Measurements from ENCODE around the gene CHI3L1. TPM values are rescaled to one million over a fixed set of nuclear protein-coding genes. Genes with fewer than 3 reads are reported as not detected.

Gene CHI3L1
- total RNA-seq, 1 donor from 2014 or later: 0.20 TPM

- Histone ChIP-seq H3K9me3 (ENCODE audit: insufficient read depth, low read depth, low read length) (no peaks in the 10 kb centered on the region), H3K4me1 (ENCODE audit: insufficient read depth, low read length) (no peaks in the 10 kb centered on the region), H3K27ac (ENCODE audit: low read depth, low read length) (no peak overlapping the region), H4K20me1 (ENCODE audit: insufficient read depth, low read length) (no peaks in the 10 kb centered on the region), H3K4me3 (ENCODE audit: insufficient read depth, low read depth, low read length) (no peak overlapping the region), H3K4me2 (ENCODE audit: low read length) (no peak overlapping the region), H2AFZ (ENCODE audit: low read depth, low read length) (no peak overlapping the region), H3K79me2 (ENCODE audit: insufficient read depth, low read length) (no peaks in the 10 kb centered on the region), H3K36me3 (ENCODE audit: insufficient read depth, low read length) (no peaks in the 10 kb centered on the region), H3K9ac (ENCODE audit: low read length) (no peak overlapping the region), H3K27me3 (ENCODE audit: insufficient read depth, low read length) (no peaks in the 10 kb centered on the region)
- Mint-ChIP-seq H3K4me3 (ENCODE audit: unreplicated experiment) (no peak overlapping the region), H3K9me3 (ENCODE audit: unreplicated experiment) (peaks cover 2% of the 10 kb centered on the region), H3K27ac (ENCODE audit: unreplicated experiment) (no peak overlapping the region), H3K36me3 (ENCODE audit: low read depth, unreplicated experiment) (no peaks in the 10 kb centered on the region), H3K4me1 (ENCODE audit: low read depth, unreplicated experiment) (peaks cover 8% of the 10 kb centered on the region), H3K27me3 (ENCODE audit: low read depth, unreplicated experiment) (peaks cover 29% of the 10 kb centered on the region)
- TF ChIP-seq EZH2 (IDR thresholded peaks at IDR 0.05; ENCODE audit: insufficient read depth, low read length): no peak
- TF ChIP-seq CTCF (IDR thresholded peaks at IDR 0.05; ENCODE audit: insufficient read depth, low read depth, low read length): no peak
- no peak for DNase-seq (ENCODE audit: low read depth)
- FAIRE-seq: no peak
Measured at GRCh38 chr1:203208181-203208580, 21.7 kb upstream of the CHI3L1 start.

- H3K27ac ChIP-seq (ENCODE audit: low read depth, low read length): no peak overlapping the region
- H3K36me3 ChIP-seq (ENCODE audit: insufficient read depth, low read length): no peaks in the 10 kb centered on the region
- H3K9me3 ChIP-seq (ENCODE audit: insufficient read depth, low read depth, low read length): no peaks in the 10 kb centered on the region
- H3K4me2 ChIP-seq (ENCODE audit: low read length): no peak overlapping the region
- no peak overlapping the region for H3K27ac Mint-ChIP-seq (ENCODE audit: unreplicated experiment)
- DNase-seq (ENCODE audit: low read depth): no peak
- H3K4me3 ChIP-seq (ENCODE audit: insufficient read depth, low read depth, low read length): no peak overlapping the region
- TF ChIP-seq EZH2 (IDR thresholded peaks at IDR 0.05; ENCODE audit: insufficient read depth, low read length) (no peak), CTCF (IDR thresholded peaks at IDR 0.05; ENCODE audit: insufficient read depth, low read depth, low read length) (no peak)
- peaks cover 25% of the 10 kb centered on the region for H3K27me3 Mint-ChIP-seq (ENCODE audit: low read depth, unreplicated experiment)
- no peak overlapping the region for H2AFZ ChIP-seq (ENCODE audit: low read depth, low read length)
- no peaks in the 10 kb centered on the region for H4K20me1 ChIP-seq (ENCODE audit: insufficient read depth, low read length)
- H3K4me1 ChIP-seq (ENCODE audit: insufficient read depth, low read length): no peaks in the 10 kb centered on the region
- no peak for FAIRE-seq
- H3K9me3 Mint-ChIP-seq (ENCODE audit: unreplicated experiment): peaks cover 2% of the 10 kb centered on the region
- peaks cover 10% of the 10 kb centered on the region for H3K4me1 Mint-ChIP-seq (ENCODE audit: low read depth, unreplicated experiment)
- H3K27me3 ChIP-seq (ENCODE audit: insufficient read depth, low read length): no peaks in the 10 kb centered on the region
- H3K4me3 Mint-ChIP-seq (ENCODE audit: unreplicated experiment): no peak overlapping the region
- no peaks in the 10 kb centered on the region for H3K79me2 ChIP-seq (ENCODE audit: insufficient read depth, low read length)
- no peaks in the 10 kb centered on the region for H3K36me3 Mint-ChIP-seq (ENCODE audit: low read depth, unreplicated experiment)
- no peak overlapping the region for H3K9ac ChIP-seq (ENCODE audit: low read length)
Measured at GRCh38 chr1:203207751-203208150, 21.2 kb upstream of the CHI3L1 start.

- Histone ChIP-seq H3K4me3 (ENCODE audit: insufficient read depth, low read depth, low read length) (no peak overlapping the region), H3K9ac (ENCODE audit: low read length) (no peak overlapping the region), H3K79me2 (ENCODE audit: insufficient read depth, low read length) (no peaks in the 10 kb centered on the region), H3K27ac (ENCODE audit: low read depth, low read length) (no peak overlapping the region), H3K9me3 (ENCODE audit: insufficient read depth, low read depth, low read length) (no peaks in the 10 kb centered on the region), H4K20me1 (ENCODE audit: insufficient read depth, low read length) (no peaks in the 10 kb centered on the region), H3K36me3 (ENCODE audit: insufficient read depth, low read length) (no peaks in the 10 kb centered on the region), H3K27me3 (ENCODE audit: insufficient read depth, low read length) (no peaks in the 10 kb centered on the region), H3K4me1 (ENCODE audit: insufficient read depth, low read length) (no peaks in the 10 kb centered on the region), H3K4me2 (ENCODE audit: low read length) (no peak overlapping the region), H2AFZ (ENCODE audit: low read depth, low read length) (no peak overlapping the region)
- Mint-ChIP-seq H3K27me3 (ENCODE audit: low read depth, unreplicated experiment) (peaks cover 20% of the 10 kb centered on the region), H3K9me3 (ENCODE audit: unreplicated experiment) (peaks cover 6% of the 10 kb centered on the region), H3K36me3 (ENCODE audit: low read depth, unreplicated experiment) (no peaks in the 10 kb centered on the region), H3K27ac (ENCODE audit: unreplicated experiment) (peak overlapping the region; percentile 60), H3K4me3 (ENCODE audit: unreplicated experiment) (no peak overlapping the region), H3K4me1 (ENCODE audit: low read depth, unreplicated experiment) (peaks cover 12% of the 10 kb centered on the region)
- TF ChIP-seq CTCF (IDR thresholded peaks at IDR 0.05; ENCODE audit: insufficient read depth, low read depth, low read length) (no peak), EZH2 (IDR thresholded peaks at IDR 0.05; ENCODE audit: insufficient read depth, low read length) (no peak)
- no peak for DNase-seq (ENCODE audit: low read depth)
- FAIRE-seq: no peak
Measured at GRCh38 chr1:203206129-203206687, 19.7 kb upstream of the CHI3L1 start.
